ENCODE results near the gene DLGAP1.

DLGAP1 gene

GRCh38 chr18:4211111-4211837 lies 243.8 kb downstream of the DLGAP1 start:
- no peak overlapping the region for H3K4me3 Mint-ChIP-seq

GRCh38 chr18:4208366-4208765 lies 246.7 kb downstream of the DLGAP1 start:
- Mint-ChIP-seq H3K9me3 (ENCODE audit: low read depth) (peaks cover 7% of the 10 kb centered on the region), H3K4me1 (ENCODE audit: low read depth) (no peaks in the 10 kb centered on the region), H3K27ac (no peak overlapping the region), H3K36me3 (no peaks in the 10 kb centered on the region), H3K27me3 (no peaks in the 10 kb centered on the region), H3K4me3 (no peak overlapping the region)

More at GRCh38 chr18:4211111-4211837, 243.8 kb downstream of the DLGAP1 start:
- H3K36me3 Mint-ChIP-seq: no peaks in the 10 kb centered on the region
- H3K4me1 Mint-ChIP-seq (ENCODE audit: low read depth): no peaks in the 10 kb centered on the region
- H3K9me3 Mint-ChIP-seq (ENCODE audit: low read depth): peaks cover 7% of the 10 kb centered on the region
- H3K27me3 Mint-ChIP-seq: no peaks in the 10 kb centered on the region
- H3K27ac Mint-ChIP-seq: no peak overlapping the region

GRCh38 chr18:4207383-4207985 lies 247.6 kb downstream of the DLGAP1 start:
- Mint-ChIP-seq H3K4me3 (no peak overlapping the region), H3K4me1 (ENCODE audit: low read depth) (no peaks in the 10 kb centered on the region), H3K9me3 (ENCODE audit: low read depth) (peaks cover 7% of the 10 kb centered on the region), H3K27me3 (no peaks in the 10 kb centered on the region), H3K27ac (no peak overlapping the region), H3K36me3 (no peaks in the 10 kb centered on the region)

- Mint-ChIP-seq H3K9me3 (ENCODE audit: low read depth) (peaks cover 3% of the 10 kb centered on the region), H3K4me3 (no peak overlapping the region), H3K4me1 (ENCODE audit: low read depth) (no peaks in the 10 kb centered on the region), H3K27ac (no peak overlapping the region), H3K36me3 (no peaks in the 10 kb centered on the region), H3K27me3 (no peaks in the 10 kb centered on the region)
Observed at GRCh38 chr18:4204438-4204720, 250.7 kb downstream of the DLGAP1 start.

GRCh38 chr18:4203568-4204437 lies 251.3 kb downstream of the DLGAP1 start:
- H3K36me3 Mint-ChIP-seq: no peaks in the 10 kb centered on the region
- H3K27ac Mint-ChIP-seq: no peak overlapping the region
- H3K9me3 Mint-ChIP-seq (ENCODE audit: low read depth): peaks cover 3% of the 10 kb centered on the region
- no peak overlapping the region for H3K4me3 Mint-ChIP-seq
- H3K4me1 Mint-ChIP-seq (ENCODE audit: low read depth): no peaks in the 10 kb centered on the region
- H3K27me3 Mint-ChIP-seq: no peaks in the 10 kb centered on the region

GRCh38 chr18:4200399-4200798 lies 254.7 kb downstream of the DLGAP1 start:
- Mint-ChIP-seq H3K27ac (no peak overlapping the region), H3K27me3 (no peaks in the 10 kb centered on the region), H3K4me3 (no peak overlapping the region), H3K4me1 (ENCODE audit: low read depth) (no peaks in the 10 kb centered on the region), H3K36me3 (no peaks in the 10 kb centered on the region), H3K9me3 (ENCODE audit: low read depth) (no peaks in the 10 kb centered on the region)

GRCh38 chr18:4198956-4199355 lies 256.2 kb downstream of the DLGAP1 start:
- Mint-ChIP-seq H3K27ac (no peak overlapping the region), H3K36me3 (no peaks in the 10 kb centered on the region), H3K4me3 (no peak overlapping the region), H3K9me3 (ENCODE audit: low read depth) (no peaks in the 10 kb centered on the region), H3K27me3 (no peaks in the 10 kb centered on the region), H3K4me1 (ENCODE audit: low read depth) (no peaks in the 10 kb centered on the region)

- no peak overlapping the region for H3K4me3 Mint-ChIP-seq
- H3K9me3 Mint-ChIP-seq (ENCODE audit: low read depth): no peaks in the 10 kb centered on the region
- no peaks in the 10 kb centered on the region for H3K36me3 Mint-ChIP-seq
- no peaks in the 10 kb centered on the region for H3K4me1 Mint-ChIP-seq (ENCODE audit: low read depth)
- no peak overlapping the region for H3K27ac Mint-ChIP-seq
- H3K27me3 Mint-ChIP-seq: no peaks in the 10 kb centered on the region
Observed at GRCh38 chr18:4196351-4196750, 258.8 kb downstream of the DLGAP1 start.

- H3K36me3 Mint-ChIP-seq: no peaks in the 10 kb centered on the region
- no peaks in the 10 kb centered on the region for H3K9me3 Mint-ChIP-seq (ENCODE audit: low read depth)
- H3K27me3 Mint-ChIP-seq: no peaks in the 10 kb centered on the region
- no peak overlapping the region for H3K27ac Mint-ChIP-seq
- no peak overlapping the region for H3K4me3 Mint-ChIP-seq
- H3K4me1 Mint-ChIP-seq (ENCODE audit: low read depth): no peaks in the 10 kb centered on the region
Observed at GRCh38 chr18:4193086-4193485, 262.0 kb downstream of the DLGAP1 start.

- no peaks in the 10 kb centered on the region for H3K36me3 Mint-ChIP-seq
- H3K27ac Mint-ChIP-seq: no peak overlapping the region
- H3K4me1 Mint-ChIP-seq (ENCODE audit: low read depth): no peaks in the 10 kb centered on the region
- H3K4me3 Mint-ChIP-seq: no peak overlapping the region
- no peaks in the 10 kb centered on the region for H3K27me3 Mint-ChIP-seq
- H3K9me3 Mint-ChIP-seq (ENCODE audit: low read depth): peaks cover 4% of the 10 kb centered on the region
Observed at GRCh38 chr18:4181882-4182568, 273.1 kb downstream of the DLGAP1 start.

GRCh38 chr18:4181086-4181485 lies 274.0 kb downstream of the DLGAP1 start:
- Mint-ChIP-seq H3K27me3 (no peaks in the 10 kb centered on the region), H3K27ac (no peak overlapping the region)

GRCh38 chr18:4172196-4173100 lies 282.7 kb downstream of the DLGAP1 start:
- H3K27me3 Mint-ChIP-seq: no peaks in the 10 kb centered on the region
- no peak overlapping the region for H3K27ac Mint-ChIP-seq
- no peaks in the 10 kb centered on the region for H3K4me1 Mint-ChIP-seq (ENCODE audit: low read depth)
- H3K36me3 Mint-ChIP-seq: no peaks in the 10 kb centered on the region
- no peak overlapping the region for H3K4me3 Mint-ChIP-seq
- H3K9me3 Mint-ChIP-seq (ENCODE audit: low read depth): peaks cover 4% of the 10 kb centered on the region

More at GRCh38 chr18:4181086-4181485, 274.0 kb downstream of the DLGAP1 start:
- H3K4me3 Mint-ChIP-seq: no peak overlapping the region
- peaks cover 4% of the 10 kb centered on the region for H3K9me3 Mint-ChIP-seq (ENCODE audit: low read depth)
- H3K4me1 Mint-ChIP-seq (ENCODE audit: low read depth): no peaks in the 10 kb centered on the region
- no peaks in the 10 kb centered on the region for H3K36me3 Mint-ChIP-seq

- Mint-ChIP-seq H3K27ac (no peak overlapping the region), H3K27me3 (no peaks in the 10 kb centered on the region), H3K4me1 (ENCODE audit: low read depth) (no peaks in the 10 kb centered on the region), H3K36me3 (no peaks in the 10 kb centered on the region), H3K4me3 (no peak overlapping the region), H3K9me3 (ENCODE audit: low read depth) (no peaks in the 10 kb centered on the region)
Observed at GRCh38 chr18:4157352-4157751, 297.8 kb downstream of the DLGAP1 start.

GRCh38 chr18:4146797-4147196 lies 308.3 kb downstream of the DLGAP1 start:
- no peaks in the 10 kb centered on the region for H3K36me3 Mint-ChIP-seq
- H3K27ac Mint-ChIP-seq: no peak overlapping the region
- peaks cover 2% of the 10 kb centered on the region for H3K9me3 Mint-ChIP-seq (ENCODE audit: low read depth)
- H3K27me3 Mint-ChIP-seq: peaks cover 6% of the 10 kb centered on the region
- no peaks in the 10 kb centered on the region for H3K4me1 Mint-ChIP-seq (ENCODE audit: low read depth)
- H3K4me3 Mint-ChIP-seq: no peak overlapping the region
